ENCODE results near the gene CUZD1.
A peak's percentile ranks its signal among the peaks of the same experiment; 100 is the strongest.
"Not testable (repeated sequence)": the region's sequence is repeated elsewhere in the genome, so short reads cannot be mapped to it uniquely, and the experiment has no call there.

CUZD1 gene, protein sequence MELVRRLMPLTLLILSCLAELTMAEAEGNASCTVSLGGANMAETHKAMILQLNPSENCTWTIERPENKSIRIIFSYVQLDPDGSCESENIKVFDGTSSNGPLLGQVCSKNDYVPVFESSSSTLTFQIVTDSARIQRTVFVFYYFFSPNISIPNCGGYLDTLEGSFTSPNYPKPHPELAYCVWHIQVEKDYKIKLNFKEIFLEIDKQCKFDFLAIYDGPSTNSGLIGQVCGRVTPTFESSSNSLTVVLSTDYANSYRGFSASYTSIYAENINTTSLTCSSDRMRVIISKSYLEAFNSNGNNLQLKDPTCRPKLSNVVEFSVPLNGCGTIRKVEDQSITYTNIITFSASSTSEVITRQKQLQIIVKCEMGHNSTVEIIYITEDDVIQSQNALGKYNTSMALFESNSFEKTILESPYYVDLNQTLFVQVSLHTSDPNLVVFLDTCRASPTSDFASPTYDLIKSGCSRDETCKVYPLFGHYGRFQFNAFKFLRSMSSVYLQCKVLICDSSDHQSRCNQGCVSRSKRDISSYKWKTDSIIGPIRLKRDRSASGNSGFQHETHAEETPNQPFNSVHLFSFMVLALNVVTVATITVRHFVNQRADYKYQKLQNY

DNA sequence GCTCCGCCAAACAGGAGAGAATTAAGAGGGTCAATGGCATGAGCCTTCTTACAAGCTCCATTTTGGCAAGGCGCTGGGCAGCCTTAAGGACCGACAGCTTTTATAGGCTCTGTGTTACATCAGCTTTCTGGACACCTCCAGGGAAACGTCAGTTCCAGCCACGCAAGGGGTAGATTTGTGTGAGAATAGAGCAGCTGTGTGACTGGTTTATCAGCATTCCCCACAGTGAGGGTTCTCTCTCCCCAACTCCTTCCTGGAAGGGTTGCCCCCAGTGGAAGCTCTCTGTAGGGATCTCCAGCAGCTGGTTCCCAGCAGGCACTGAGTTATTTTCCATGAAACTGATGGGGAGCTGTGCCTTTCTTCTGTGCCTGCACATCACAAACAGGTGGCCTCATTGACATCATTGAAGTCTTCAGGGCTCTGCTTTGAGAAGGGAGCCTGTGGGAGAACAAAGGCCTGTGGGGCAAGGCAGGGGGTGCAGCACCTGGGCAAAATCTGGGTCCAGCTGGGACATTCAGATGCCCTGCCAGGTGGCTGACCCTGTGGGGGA, at the start of gene CUZD1:
Gene CUZD1 (minus strand): TSS at position 75 of the 550 bp plus-strand sequence. CDS start 14 bp downstream, at position 61.
- DNase-seq (ENCODE audit: low read depth) = no peak

DNA sequence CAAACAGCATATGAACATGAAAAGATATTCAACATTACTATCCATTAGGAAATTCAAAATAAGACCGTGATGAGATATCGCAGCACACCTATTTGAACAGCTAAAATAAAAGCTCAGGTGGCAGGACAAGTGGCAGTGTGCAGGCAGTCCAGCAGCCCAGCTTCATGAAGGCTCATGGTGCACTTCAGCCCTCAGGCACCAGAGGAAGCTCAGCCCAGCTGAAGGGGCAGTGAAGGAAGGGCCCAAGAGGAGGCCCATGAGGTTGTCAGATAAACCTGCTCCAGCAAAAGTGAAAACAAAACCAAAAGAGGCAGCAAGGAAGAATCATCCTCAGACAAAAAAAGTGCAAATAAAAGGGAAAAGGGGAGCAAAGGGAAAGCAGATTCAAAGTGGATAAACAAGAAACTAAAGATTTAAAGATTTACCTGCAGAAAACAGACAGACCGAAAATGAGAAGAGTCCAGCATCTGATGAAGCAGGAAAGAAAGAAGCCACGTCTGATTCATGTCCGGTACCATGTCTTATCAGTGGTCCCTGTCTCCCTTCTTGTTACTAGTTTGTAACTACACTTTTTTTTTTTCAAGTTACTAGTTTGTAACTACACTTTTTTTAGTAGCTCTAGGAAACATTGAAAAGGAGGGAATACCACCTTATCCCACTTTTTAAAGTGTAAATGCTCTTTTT, 48.7 kb upstream of the CUZD1 start:
- no peak for DNase-seq (ENCODE audit: low read depth)

DNA sequence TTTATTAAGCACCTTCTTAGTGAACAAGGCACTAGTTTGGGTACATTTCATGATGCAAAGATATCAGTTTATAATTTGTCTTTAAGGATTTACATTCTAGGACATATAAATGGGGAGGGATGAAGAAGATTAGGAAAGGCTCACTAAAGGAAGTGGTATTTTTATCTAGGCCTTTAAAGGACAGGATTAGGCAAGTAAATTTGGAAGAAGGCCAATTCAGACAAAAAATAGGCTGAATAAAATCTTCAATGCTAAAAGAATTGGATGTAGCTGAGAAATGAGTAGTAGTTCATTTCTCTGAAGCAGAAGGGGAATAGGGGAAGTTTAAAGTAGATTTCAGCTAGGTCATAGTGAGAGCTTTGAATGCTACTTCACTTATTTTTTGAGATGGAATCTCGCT, 38.5 kb upstream of the CUZD1 start:
- DNase-seq (ENCODE audit: low read depth) = no peak

DNA sequence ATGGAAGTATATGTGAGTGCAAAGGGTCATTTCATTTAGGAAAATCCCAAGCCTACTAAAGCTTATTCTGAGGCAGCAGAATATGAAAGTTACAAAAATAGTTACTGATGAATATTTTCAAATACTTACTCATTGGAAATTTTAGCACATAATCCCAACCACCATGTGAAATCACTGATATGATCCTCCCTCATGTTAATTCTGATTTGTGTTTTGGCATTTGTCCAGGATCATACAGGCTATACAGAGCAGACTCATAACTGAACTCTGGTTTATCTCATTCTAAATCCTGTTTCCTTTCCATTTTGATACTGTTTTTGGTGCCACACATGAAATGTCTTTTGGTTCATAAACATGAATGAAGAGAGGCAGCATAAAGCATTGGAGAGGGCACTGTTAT, 37.1 kb upstream of the CUZD1 start:
- DNase-seq (ENCODE audit: low read depth) = no peak

DNA sequence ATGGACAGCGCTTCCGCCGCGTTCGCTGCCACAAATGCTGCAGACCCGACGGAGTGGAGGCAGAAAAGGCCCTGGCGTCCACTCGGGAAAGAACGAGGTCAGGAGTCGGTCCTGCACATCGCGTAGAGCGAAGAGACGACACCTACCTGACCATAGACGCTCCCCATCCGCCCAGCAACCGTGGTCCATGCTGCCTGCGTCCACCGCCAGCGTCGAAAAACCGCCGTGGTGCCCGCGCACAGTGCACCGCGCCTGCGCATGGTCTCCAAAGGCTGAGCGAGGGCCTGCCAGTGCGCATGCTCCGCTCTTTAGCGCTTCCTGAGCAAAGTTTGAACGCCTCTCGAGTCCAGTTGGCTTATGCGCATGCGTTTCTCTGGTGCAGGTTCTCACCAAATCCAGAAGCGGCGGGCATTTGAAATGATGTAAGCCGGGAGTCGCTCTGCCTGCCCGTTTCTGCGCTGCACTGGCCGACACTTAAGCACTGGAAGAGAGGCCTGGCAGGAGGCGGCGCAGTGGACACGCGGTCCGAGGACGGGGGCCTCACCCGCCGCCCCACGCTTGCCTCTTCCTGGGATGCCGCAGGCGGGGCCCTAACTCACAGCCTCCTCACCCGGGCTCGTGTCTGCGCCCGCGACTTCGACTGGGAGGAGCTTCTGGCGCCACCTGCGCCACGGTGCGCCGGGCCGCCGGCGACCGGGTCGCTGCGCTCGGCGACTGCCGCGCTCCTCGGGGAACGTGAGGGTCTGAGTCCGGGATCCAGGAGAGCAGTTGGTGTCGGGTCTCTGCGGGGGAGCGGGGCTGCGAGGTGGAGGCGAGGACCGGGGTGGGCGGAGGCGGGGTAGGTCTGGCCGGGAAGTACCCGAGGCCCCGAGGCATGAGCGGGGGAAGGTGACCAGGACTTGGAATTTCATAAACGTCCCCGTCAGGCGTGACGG, 33.9 kb upstream of the CUZD1 start, which contains the start of gene FAM24B:
Gene FAM24B (minus strand): TSS at position 243 of the 935 bp plus-strand sequence. CDS start 29,066 bp downstream, outside the sequence.
- DNase-seq (ENCODE audit: low read depth) = peak; percentile 97

DNA sequence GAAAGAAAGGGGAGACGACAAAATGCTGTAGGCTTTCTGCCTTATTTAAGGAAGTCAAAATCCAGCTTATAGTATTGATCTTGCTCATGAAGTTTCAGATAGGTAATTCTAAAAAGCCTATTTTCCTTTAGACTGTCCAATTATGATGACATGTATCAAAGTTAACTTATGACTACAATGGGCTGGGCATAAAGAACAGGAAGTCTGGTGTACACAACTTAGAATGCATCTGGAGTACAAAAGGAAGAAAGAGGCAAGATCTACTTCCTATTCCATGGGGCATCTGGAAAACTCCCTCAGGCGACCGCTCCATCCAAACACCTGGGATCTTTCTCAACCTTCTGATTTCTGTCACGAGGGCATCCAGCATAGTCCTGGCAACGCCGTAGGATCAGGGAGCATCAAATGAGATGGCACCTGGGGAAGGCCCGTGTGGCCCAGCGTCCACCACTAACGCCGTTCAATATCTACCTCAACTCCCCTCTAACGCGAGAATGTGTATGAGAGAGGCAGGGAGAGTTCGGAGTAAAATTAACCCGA, 33.2 kb upstream of the CUZD1 start:
- DNase-seq (ENCODE audit: low read depth) = no peak

DNA sequence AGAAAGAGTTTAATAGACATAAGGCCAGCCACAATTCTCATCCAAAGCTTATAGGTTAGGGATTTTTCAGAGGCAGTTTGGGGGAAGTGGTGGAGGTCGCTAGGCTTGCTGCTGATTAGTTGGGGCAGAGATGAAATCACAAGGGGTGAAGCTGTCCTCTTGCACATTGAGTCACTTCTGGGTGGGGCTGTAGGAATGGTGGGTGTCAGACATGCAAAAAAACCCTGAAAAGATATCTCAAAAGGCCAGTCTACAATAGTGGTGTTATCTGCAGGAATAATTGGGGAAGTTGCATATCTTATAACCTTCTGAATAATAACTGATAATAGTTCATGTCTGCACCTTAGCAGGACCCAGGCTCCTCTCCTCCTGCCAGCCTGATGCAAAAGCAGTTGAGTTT, 31.6 kb upstream of the CUZD1 start:
- no peak for DNase-seq (ENCODE audit: low read depth)

DNA sequence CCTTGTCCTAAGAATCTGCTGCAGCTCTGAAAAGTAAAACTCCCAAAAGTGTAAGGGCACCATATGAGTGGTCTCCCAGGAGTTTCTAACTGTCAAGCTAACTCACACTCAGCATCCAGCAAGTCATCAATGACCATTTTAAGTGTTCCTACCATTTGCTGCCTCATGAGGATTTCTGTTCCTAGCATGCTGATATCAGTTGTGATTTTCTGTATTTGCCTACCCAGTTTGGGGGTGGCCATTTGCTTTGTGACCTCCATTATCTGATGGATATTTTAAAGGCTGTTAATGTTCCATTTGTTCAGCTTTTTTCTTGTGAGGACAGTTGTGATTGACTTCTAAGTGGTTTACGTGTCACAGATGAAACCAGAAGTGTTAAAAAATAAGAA, 30.8 kb upstream of the CUZD1 start:
- DNase-seq (ENCODE audit: low read depth) = no peak

DNA sequence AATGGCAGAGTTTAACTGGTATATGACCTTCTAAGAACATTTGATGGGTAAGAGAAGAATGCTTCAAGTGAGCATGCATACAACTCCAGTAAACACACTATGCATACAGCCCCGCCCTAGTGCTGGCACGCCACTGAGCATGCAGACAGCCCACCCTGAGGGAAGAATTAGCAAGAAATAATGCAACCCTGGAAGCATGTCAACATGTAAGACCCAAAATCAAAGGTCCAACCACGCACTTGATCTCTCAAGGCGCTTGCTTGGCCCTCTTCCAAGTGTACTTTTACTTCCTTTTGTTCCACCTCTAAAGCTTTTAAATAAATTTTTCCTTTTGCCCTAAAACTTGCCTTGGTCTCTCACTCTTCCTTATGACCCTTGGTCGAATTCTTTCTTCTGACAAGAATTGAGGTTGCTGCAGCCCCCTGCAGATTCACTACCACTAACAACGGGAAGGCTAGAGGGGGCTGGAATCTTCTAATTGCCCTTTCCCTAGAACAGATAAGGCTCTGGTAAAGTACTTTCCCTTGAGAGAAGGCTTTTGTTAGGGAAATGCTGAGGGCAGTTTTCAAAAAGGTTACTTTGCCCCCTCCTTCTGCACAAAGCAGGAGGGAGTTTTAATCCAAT, 30.3 kb upstream of the CUZD1 start:
- DNase-seq (ENCODE audit: low read depth) = no peak

DNA sequence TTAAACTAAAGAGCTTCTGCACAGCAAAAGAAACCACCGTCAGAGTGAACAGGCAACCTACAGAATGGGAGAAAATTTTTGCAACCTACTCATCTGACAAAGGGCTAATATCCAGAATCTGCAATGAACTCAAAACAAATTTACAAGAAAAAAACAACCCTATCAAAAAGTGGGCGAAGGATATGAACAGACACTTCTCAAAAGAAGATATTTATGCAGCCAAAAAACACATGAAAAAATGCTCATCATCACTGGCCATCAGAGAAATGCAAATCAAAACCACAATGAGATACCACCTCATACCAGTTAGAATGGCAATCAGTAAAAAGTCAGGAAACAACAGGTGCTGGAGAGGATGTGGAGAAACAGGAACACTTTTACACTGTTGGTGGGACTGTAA, 26.3 kb upstream of the CUZD1 start:
- not testable (repeated sequence) for DNase-seq (ENCODE audit: low read depth)

DNA sequence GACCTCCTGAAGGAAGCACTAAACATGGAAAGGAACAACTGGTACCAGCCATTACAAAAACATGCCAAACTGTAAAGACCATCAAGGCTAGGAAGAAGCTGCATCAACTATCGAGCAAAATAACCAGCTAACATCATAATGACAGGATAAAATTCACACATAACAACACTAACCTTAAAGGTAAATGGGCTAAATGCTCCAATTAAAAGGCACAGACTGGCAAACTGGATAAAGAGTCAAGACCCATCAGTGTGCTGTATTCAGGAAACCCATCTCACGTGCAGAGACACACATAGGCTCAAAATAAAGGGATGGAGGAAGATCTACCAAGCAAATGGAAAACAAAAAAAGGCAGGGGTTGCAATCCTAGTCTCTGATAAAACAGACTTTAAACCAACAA, 23.1 kb upstream of the CUZD1 start:
- DNase-seq (ENCODE audit: low read depth) = not testable (repeated sequence)

DNA sequence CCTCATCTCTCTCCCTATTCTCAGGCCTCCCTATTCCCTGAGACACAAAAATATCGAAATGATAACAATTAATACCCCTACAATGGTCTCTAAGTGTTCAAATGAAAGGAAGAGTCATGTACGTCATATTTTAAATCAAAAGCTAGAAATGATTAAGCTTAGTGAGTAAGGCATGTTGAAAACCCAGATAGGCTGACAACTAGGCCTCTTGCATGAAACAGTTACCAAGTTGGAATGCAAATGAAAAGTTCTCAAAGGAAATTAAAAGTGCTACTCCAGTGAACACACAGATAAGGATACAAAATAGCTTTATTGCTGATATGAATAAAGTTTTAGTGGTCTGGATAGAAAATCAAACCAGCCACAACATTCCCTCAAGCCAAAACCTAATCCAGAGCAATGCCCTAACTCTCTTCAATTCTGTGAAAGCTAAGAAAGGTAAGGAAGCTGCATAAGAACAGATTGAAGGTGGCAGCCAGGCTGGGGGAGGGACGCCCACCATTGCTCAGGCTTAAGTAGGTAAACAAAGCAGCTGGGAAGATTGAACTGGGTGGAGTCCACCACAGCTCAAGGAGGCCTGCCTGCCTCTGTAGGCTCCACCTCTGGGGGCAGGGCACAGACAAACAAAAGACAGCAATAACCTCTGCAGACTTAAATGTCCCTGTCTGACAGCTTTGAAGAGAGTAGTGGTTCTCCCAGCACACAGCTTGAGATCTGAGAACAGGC, 21.3 kb upstream of the CUZD1 start:
- not testable (repeated sequence) for DNase-seq (ENCODE audit: low read depth)

DNA sequence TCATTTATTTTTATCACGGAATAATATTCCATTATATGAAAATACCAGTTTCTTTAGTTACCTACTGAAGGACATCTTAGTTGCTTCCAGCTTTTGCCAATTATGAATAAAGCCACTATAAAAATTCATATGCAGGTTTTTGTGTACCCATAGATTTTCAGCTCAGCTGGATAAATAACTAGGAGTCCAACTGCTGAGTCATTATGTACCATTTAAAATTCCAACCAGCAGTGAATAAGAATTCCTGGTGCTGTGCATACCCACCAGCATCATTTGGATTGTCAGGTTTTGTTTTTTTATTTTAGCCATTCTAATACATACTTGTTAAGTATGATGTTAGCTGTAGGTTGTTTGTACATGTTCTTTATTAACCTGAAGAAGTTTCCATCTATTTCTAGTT, 19.2 kb upstream of the CUZD1 start:
- DNase-seq (ENCODE audit: low read depth) = no peak

DNA sequence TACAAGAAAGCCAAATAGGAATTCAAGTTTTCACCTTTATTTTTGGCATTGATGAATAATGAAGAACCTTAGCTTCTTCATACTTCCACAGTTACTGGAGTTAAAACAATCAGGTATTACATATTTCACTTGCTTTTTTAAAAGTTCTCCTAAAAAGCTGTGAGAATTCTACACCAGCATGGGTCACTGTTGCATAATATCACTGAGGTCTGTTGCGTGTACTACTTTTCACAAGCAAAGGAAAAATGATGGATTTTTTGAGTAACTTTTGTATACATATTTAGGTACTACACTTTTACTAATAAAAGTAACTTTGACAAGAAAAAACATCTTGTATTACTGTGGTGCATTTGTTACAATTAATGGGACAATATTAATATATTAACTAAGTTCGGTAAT, 18.5 kb upstream of the CUZD1 start:
- DNase-seq (ENCODE audit: low read depth) = no peak

DNA sequence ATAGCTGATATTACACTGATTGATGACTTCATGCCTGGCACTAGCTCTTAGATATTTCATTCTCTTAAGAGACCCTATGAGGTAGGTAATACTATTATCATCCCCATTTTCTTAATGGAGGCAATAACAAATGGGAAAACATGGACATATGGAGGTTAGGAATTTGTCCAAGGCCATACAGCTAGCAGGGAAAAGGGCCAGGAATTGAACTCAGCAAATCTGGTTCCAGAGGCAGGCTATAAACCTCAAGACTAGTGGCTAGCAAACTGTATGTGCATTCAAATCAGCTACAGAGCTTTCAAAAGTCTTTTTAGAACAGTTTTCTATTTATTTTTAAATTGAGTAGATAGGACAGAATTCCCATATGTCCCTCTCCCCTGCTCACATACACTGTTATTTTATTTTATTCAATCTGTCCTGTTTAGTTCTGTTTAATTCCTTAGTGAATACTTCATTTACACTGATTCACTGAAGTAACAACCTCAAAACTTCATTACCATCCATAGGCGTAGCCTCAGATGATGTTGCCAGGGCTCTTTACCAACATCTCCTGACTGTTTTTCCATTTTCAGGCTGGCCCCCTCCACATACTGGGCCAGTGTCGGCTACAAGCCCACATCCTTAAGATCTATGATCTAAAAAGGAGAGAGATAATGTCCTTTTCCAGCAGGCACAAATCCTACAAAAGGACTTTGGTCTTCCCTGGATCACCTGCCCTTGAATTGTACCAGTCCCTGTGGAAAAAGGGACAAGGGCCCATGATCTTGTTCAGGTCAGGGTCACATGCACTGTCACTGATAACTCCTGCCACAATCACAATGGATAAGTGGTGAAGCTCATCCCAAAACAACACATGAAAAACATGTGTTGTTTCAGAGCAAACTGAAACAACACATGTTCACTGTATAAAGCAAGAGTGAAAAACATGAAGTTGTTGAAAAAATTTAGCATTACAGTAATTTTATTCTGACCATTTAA, 17.8 kb upstream of the CUZD1 start:
- DNase-seq (ENCODE audit: low read depth) = no peak

DNA sequence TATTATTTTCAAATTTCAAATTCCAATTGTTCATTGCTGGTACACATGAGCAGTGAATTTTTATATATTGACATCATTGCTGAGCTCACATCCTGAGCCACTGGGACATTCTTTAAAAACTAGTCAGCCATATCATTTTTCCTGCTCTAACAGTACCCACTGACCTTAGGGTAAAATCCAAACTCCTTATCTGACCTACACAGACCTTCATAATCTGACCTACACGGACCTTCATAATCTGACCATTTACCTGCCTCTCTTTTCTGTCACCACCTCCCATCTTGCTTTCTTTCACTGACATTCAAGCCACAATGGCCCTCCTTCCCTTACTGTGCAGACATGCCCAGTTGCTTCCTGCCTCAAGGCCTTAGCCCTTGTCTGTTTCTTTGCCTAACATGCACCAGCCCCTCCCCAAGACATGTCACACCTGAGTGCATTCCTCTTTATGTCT, 16.1 kb upstream of the CUZD1 start:
- peak; percentile 38 for DNase-seq (ENCODE audit: low read depth)

DNA sequence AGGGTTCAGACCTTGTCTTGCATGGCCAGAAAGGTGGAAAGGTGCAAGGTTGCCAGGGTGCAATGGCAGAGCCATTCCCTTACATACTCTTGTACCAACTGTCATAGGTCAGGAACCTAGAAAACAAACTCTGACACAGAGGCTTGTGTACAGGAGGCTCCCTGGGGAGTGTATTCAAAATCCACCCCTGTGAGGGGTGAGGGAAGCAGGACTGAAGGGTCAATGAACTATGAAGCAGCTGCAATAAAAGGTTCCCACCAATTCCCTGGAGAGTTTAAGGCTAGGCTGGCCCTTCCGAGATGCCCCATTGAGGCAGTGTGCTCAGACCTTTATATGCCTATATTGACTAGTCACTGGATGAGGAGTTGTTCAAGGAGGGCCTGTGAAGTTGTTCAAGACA, 13.9 kb upstream of the CUZD1 start:
- no peak for DNase-seq (ENCODE audit: low read depth)

DNA sequence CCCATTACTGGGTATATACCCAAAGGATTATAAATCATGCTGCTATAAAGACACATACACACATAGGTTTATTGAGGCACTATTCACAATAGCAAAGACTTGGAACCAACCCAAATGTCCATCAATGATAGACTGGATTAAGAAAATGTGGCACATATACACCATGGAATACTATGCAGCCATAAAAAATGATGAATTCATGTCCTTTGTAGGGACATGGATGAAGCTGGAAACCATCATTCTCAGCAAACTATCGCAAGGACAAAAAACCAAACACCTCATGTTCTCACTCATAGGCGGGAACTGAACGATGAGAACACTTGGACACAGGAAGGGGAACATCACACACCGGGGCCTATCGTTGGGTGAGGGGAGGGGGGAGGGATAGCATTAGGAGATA, 12.4 kb upstream of the CUZD1 start:
- not testable (repeated sequence) for DNase-seq (ENCODE audit: low read depth)

DNA sequence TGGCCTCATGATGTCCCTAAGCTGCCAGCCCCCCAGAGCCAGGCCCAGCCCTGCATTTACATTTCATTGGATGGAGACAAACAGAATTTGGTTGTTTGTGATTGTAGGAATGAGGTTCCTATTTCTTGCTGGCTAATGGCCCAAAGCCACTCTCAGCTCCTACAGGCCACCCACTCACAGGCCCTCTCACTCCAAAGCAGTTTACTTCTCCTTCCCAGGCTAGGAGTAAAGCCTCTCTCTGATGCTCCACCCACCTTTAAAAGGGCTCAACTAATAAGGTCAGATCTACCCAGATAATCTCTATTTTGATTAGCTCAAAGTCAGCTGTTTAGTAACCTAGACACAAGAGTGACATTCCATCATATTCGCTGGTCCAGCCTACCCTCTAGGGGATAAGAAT, 11.2 kb upstream of the CUZD1 start:
- no peak for DNase-seq (ENCODE audit: low read depth)

All from stromal cell of bone marrow (primary cell).